SK-N-MC (cell line): ENCODE data around the gene FAT1.

ENCODE experiments used
- EZH2 ChIP-seq: fragments of 200-600 bp; sonication (generic); IDR thresholded peaks from one replicate; pipeline ENCODE4 v1.6.1; 2017; ENCODE audit warnings: antibody characterized with exemption
- FOXP2 ChIP-seq: optimal IDR thresholded peaks from 2 replicates; pipeline ENCODE3; 2011; ENCODE audit warnings: mild to moderate bottlenecking, moderate library complexity; ENCODE audit not compliant: insufficient read depth; ENCODE audit errors: extremely low read length, control extremely low read depth
- POLR2AphosphoS5 ChIP-seq: IDR thresholded peaks from 2 replicates; pipeline ENCODE4 v1.6.1; 2012; ENCODE audit warnings: mild to moderate bottlenecking, low read depth, low read length, borderline replicate concordance

DNA sequence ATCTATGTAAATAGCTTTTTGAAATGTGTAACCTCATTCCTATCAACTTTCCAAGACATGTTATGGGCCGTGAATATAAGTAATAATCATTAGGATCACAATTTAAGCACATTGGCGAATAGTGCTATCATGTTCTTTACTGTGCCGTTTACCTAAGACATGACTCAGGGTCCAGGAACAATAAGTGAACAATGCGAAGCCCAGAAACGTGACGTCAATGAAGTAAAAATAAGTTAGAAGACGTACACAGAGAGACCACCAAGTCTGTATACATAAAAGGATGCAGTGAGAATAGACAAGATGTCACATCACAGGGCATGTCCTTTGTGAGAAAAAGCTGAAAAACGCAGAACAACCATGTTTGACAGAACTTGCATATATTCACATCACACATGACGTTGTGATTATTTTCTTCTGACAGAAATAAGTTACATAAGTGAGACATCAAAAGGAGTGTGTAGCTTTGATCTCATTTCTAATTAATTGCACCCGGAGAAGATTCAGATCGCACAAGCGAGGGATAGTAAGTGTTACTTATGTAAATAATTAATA, 49.4 kb upstream of the FAT1 start:
- TF ChIP-seq POLR2AphosphoS5 (no peak), FOXP2 (no peak), EZH2 (no peak)
